CMK (cell line): Measurements from ENCODE around the gene SPON1.
"Not testable (repeated sequence)": the region's sequence is repeated elsewhere in the genome, so short reads cannot be mapped to it uniquely, and the experiment has no call there.

Experiments used
- DNase-seq: peaks from one replicate; pipeline ENCODE4 v3.0.0-alpha.2; 2010; ENCODE audit warnings: low read depth

The SPON1 gene

GRCh38 chr11:14244926-14245325 lies 282.4 kb downstream of the SPON1 start:
- no peak for DNase-seq

- no peak for DNase-seq
Measured at GRCh38 chr11:14245444-14245843, 282.9 kb downstream of the SPON1 start.

DNA sequence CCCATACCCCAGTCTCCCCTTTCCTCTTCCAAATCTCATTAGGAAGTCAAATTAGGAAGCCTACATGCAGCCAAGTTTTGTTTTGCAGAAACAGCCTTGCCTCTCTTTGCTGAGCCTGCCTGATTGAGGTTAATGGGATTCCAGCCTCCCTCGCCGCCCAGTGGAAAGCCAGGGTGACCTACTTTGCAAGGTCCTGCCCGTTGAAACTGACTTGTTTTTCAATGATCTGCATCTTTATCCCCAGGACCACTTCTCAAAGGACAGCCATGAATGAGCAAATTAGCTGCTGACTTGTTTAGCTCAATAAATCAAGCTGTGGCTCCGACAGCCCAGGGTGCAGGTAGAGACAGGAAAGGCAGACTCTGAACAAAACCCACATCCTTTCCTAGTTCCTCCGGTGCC lies 286.1 kb downstream of the SPON1 start:
- no peak for DNase-seq

GRCh38 chr11:14249121-14249963 lies 286.8 kb downstream of the SPON1 start:
- peak; percentile 7 for DNase-seq

DNA sequence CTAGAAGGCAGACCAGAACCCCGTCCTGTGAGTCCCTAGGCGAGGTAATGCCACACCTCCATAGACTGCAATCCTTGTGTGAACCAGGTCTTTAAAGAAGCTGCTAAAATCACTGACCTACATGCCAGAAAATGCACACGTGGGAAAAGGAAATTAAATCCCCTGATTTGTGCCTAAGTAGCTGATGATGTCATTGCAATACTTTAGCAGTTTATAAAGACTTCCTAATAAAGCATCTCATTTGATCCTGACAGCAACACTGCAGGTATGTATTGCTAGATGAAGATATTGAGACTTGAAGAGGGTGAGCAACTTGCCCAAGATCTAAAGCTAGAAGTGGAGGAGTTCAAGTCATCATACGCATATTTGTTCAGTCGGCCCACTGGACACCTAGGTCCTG lies 289.2 kb downstream of the SPON1 start:
- DNase-seq: no peak

GRCh38 chr11:14252501-14252900 lies 290.0 kb downstream of the SPON1 start:
- DNase-seq: not testable (repeated sequence)

DNA sequence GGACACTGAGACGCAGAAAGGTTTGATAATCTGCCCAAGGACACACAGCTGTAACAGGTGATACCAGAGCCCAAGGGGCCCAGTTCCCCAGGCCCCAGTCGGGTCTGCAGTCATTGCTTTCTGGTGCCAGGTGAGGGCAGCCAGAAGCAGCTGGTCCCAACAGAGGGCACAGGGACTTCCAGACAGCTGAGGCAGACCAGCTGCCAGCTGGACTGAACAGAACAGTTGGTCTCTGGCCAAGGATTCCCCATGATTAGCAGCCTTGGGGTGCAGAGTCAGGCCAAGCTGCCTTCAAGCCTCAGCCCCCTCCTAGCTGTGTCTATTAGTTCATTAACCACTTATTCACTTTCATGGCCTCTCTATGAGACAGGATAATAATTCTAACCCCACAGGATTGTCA lies 290.9 kb downstream of the SPON1 start:
- DNase-seq: no peak

- no peak for DNase-seq
Measured at GRCh38 chr11:14253840-14254239, 291.3 kb downstream of the SPON1 start.

- DNase-seq: no peak
Measured at GRCh38 chr11:14254533-14255237, 292.2 kb downstream of the SPON1 start.

DNA sequence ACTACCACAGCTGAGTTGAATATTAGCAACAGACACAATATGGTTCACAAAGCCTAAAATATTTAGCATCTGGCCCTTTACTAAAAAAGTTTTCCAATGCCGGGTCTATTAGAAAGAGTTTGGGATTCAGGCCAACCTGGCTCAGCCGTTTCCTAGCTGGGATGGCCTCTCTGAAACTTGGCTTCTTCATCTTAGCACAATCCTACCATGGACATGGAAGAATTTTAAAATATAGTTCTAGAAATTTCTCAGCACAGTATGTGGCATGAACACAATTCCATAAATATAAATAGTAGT lies 292.7 kb downstream of the SPON1 start:
- DNase-seq: no peak

- no peak for DNase-seq
Measured at GRCh38 chr11:14258221-14258935, 295.9 kb downstream of the SPON1 start.

DNA sequence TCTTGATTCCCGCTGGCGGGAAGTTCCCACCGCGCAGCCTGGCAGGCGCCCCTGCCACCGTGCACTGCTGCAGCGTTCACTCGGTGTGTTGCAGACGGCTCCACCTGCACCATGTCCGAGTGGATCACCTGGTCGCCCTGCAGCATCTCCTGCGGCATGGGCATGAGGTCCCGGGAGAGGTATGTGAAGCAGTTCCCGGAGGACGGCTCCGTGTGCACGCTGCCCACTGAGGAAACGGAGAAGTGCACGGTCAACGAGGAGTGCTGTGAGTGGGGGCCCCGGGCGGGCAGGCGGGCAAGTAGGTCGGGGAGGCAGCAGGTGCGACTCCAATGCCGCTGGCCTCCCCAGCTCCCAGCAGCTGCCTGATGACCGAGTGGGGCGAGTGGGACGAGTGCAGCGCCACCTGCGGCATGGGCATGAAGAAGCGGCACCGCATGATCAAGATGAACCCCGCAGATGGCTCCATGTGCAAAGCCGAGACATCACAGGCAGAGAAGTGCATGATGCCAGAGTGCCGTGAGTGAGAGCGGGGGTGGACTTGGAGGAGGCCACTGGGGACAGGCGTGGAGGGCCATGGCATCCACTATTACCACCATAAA lies 296.8 kb downstream of the SPON1 start:
- no peak for DNase-seq

GRCh38 chr11:14259878-14260277 lies 297.4 kb downstream of the SPON1 start:
- no peak for DNase-seq

DNA sequence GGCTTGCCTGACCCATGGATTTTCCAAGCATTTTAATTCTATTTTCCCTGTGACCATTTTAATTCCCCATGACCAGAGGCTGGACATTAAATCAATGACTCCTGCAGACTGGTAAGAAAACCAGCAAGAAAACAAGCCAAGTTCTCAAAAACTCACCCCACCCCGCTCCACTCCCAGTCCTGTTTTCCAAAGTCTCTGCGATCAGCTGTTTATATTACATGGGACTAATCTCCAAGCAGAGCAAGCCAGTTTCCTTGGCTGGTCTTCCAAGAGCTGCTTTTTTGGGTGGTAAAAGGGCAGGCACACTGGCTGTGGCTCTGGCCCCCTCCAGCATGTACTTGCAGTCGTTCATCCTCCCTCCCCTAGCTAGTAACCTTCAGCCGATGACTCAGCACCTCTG lies 298.5 kb downstream of the SPON1 start:
- DNase-seq: no peak

- no peak for DNase-seq
Measured at GRCh38 chr11:14262271-14262846, 299.8 kb downstream of the SPON1 start.

DNA sequence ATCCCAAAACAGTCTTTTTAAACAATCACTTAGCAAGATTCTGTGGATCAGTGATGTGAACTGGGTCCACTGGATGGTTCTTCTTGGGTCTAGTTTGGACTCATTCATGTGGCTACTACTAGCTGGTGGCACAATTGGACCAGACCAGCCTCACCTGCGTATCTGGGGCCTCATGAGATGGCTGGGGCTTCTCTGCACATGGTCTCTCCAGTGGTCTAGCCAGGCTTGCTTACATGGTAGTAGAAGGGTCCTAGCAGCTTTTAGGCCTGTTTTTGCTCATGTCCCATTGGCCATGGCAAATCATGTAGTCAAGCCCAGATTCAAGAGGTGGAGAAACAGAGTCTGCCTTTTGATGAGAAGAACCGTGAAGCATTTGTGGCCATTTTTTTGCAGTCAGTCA lies 302.4 kb downstream of the SPON1 start:
- DNase-seq: no peak

DNA sequence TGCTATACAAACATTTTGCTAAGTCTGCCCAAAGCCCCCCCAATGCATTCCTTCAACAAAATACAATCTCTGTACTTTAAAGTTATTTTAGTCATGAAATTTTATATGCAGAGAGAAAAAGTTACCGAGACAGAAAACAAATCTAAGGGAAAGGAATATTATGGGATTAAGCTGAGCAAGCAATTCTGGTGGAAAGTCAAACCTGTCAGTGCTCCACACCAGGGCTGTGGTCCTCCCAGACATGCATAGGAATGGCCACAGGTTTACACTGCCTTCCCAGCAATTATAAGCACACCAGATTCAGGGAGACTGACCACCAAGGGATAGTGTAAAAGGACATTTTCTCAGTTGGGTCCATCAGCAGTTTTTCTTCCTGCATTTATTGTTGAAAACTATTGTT lies 304.1 kb downstream of the SPON1 start:
- no peak for DNase-seq

- DNase-seq: no peak
Measured at GRCh38 chr11:14267861-14268635, 305.5 kb downstream of the SPON1 start.

DNA sequence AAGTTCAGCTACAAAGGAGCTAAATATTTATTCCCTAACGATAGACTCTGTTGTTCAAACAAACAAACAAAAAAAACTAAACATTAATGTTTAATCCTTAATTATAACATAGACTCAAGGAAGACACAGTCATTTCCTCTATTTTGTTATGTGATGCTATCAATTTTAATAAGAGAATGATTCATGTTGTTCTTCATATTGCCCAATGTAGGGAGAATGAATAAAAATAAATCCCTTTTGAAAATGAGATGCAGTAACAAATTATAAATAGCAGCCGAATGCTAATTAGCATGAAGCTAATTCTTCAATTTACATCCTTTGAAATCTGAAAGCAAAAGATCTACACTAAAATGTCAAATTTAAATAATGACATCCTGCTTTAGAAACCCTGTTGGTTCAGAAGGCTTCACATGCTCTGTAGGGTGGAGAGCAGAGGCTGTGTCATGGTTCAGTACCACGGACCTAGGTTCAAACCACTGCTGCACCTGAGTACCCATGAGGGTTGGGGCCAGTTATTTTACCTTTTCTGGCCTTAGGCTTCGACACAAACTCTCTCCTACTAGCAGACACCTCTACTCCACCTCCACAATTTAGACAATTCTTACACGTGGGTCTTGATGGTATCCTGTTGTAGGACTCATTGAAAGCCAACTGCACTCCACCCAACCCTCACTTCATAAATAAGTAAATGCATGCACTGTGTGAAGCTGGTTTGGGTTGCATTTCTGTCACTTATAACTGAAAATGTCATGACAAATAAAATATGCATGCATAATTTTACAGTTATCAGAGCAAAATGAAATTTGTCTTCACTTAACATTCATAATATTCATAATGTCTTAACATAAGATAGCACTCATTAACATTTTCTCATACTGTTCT lies 307.4 kb downstream of the SPON1 start:
- no peak for DNase-seq
